Lung (tissue), 12 donors: Measurements from ENCODE around the gene TMEM141. TPM values are rescaled to one million over a fixed set of nuclear protein-coding genes. Genes with fewer than 3 reads are reported as not detected.
"Not testable (repeated sequence)": the region's sequence is repeated elsewhere in the genome, so short reads cannot be mapped to it uniquely, and the experiment has no call there.

Experiments used
- ATAC-seq: fragments of 200-7000 bp; cut with Tn5 transposase; one replicate; pipeline ENCODE4 v1.9.1; 2020; ENCODE audit warnings: moderate number of reproducible peaks; ENCODE audit not compliant: insufficient read depth, low FRiP score
- DNase-seq, 3 donors: peaks; one replicate each; pipeline ENCODE4 v3.0.0-alpha.2; 2013 to 2017
- H3K27ac ChIP-seq, 2 donors: one replicate each; pipeline ENCODE4 v1.5.1; 2013; ENCODE audit warnings: mild to moderate bottlenecking in 2 of 2, moderate library complexity in 2 of 2, control low read depth in 1 of 2, inconsistent platforms in 1 of 2, low read depth in 1 of 2, low read length in 1 of 2
- H3K27me3 ChIP-seq, 3 donors: one replicate each; pipeline ENCODE4 v1.5.1; 2013; ENCODE audit warnings: low read length in 2 of 3; ENCODE audit not compliant: control insufficient read depth in 3 of 3, insufficient read depth in 3 of 3
- H3K36me3 ChIP-seq, 4 donors: one replicate each; pipeline ENCODE4 v1.5.1; 2013; ENCODE audit warnings: low read length in 4 of 4, mild to moderate bottlenecking in 1 of 4, moderate library complexity in 1 of 4; ENCODE audit not compliant: control insufficient read depth in 4 of 4, insufficient read depth in 4 of 4
- H3K4me1 ChIP-seq, 5 donors: one replicate each; pipeline ENCODE4 v1.5.1; 2013; ENCODE audit warnings: low read length in 5 of 5, mild to moderate bottlenecking in 2 of 5, moderate library complexity in 1 of 5; ENCODE audit not compliant: control insufficient read depth in 5 of 5, insufficient read depth in 5 of 5
- H3K4me3 ChIP-seq: one replicate; pipeline ENCODE4 v1.5.1; 2013; ENCODE audit warnings: mild to moderate bottlenecking, control low read depth, moderate library complexity
- H3K9ac ChIP-seq, 2 donors: one replicate each; pipeline ENCODE4 v1.5.1; 2013; ENCODE audit warnings: low read length in 2 of 2, control low read depth in 1 of 2; ENCODE audit not compliant: insufficient read depth in 1 of 2
- H3K9me3 ChIP-seq, 4 donors: one replicate each; pipeline ENCODE4 v1.5.1; 2013; ENCODE audit warnings: low read length in 3 of 4, mild to moderate bottlenecking in 1 of 4, moderate library complexity in 1 of 4; ENCODE audit not compliant: control insufficient read depth in 4 of 4, insufficient read depth in 3 of 4
- CTCF ChIP-seq: IDR thresholded peaks from 2 replicates; pipeline ENCODE4 v1.5.1; 2012; ENCODE audit warnings: mild to moderate bottlenecking; ENCODE audit errors: control extremely low read depth, extremely low read depth
- WGBS, 2 donors: extraction: QIAGEN DNeasy Blood & Tissue Kit; methylation state at CpG; one replicate each; pipeline ENCODE4 v1.1.7; 2013; 5-methylcytosine and 5-hydroxymethylcytosine counted together
- polyA plus RNA-seq, 2 donors: library from polyadenylated mRNA; stranded (reverse); fragments of 200-250 nt; gene quantifications; one replicate each; pipeline ENCODE4 v1.2.1, GENCODE V29; 2013
- total RNA-seq, 2 donors: library from RNA; depleted of rRNA in 1 of 2; stranded (reverse); fragments of >200 nt in 1 of 2; gene quantifications; one replicate each; pipeline ENCODE4 v1.2.1, GENCODE V29; 2014 to 2021
- donor health status: control.
- donor health status: control.
- donor health status: Bipolar disorder and iron deficiency.
- donor health status: healthy.
- donor health status: DM: yes; HTN: yes; CAD: no.

TMEM141 gene
- total and polyA plus RNA-seq, 4 donors: 56.5 to 177 (median 113) TPM

GRCh38 chr9:136759436-136760325 is 31.5 kb upstream of the TMEM141 start:
- H3K36me3 ChIP-seq: no peaks in the 10 kb centered on the region
- H3K9me3 ChIP-seq: peaks cover 0 to 6% (median 3%) of the 10 kb centered on the region in 4 donors
- no peaks in the 10 kb centered on the region for H3K27me3 ChIP-seq
- peaks cover 0 to 3% (median 0%) of the 10 kb centered on the region in 5 donors for H3K4me1 ChIP-seq
- 85 to 87% methylated on average over 26 to 27 of the region's 27 CpGs for WGBS, 2 donors
- no peak for DNase-seq
- no peak overlapping the region for H3K9ac ChIP-seq
- no peak overlapping the region for H3K4me3 ChIP-seq
- TF ChIP-seq CTCF: no peak
- H3K27ac ChIP-seq: no peak overlapping the region
- no peak for ATAC-seq

DNA sequence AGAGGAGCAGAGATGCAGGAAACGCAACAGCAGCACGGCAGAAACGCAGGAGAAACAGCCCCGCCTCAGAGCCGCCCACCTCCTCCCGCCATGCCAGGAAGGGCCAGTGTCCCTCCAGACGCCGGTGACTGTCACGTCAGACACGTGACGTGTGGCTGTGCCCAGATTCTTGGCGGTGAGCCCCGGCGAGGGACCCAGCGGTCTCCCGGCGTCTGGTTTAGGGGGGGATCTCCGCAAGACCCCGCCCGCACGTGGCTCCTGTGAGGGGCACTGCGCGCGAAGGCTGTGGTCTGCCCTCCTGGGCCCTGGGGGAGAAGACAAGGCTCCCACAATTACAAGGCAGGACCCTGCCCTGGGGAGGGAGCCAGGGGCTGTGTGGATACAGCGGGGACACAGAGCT is 30.7 kb upstream of the TMEM141 start:
- Histone ChIP-seq H3K36me3 (no peaks in the 10 kb centered on the region), H3K27me3 (no peaks in the 10 kb centered on the region), H3K27ac (no peak overlapping the region), H3K4me1 (peaks cover 0 to 3% (median 0%) of the 10 kb centered on the region in 5 donors), H3K4me3 (no peak overlapping the region), H3K9me3 (peaks cover 0 to 6% (median 3%) of the 10 kb centered on the region in 4 donors), H3K9ac (no peak overlapping the region)
- no peak for DNase-seq
- 70% methylated on average over 25 of the region's 25 CpGs for WGBS, 2 donors
- TF ChIP-seq CTCF: no peak
- no peak for ATAC-seq

- peak; percentile 45 to 52 (median 50) for DNase-seq
Observed at GRCh38 chr9:136760834-136761544, 30.2 kb upstream of the TMEM141 start.

More at GRCh38 chr9:136760834-136761544, 30.2 kb upstream of the TMEM141 start:
- not testable (repeated sequence) for H3K9ac ChIP-seq, H3K4me1 ChIP-seq, H3K27ac ChIP-seq, H3K4me3 ChIP-seq, H3K9me3 ChIP-seq, H3K27me3 ChIP-seq, ATAC-seq, H3K36me3 ChIP-seq
- TF ChIP-seq CTCF: peak; percentile 13
- WGBS, 2 donors: 45 to 48% methylated on average over 22 of the region's 22 CpGs
